ENCODE results near the gene GSTA5.
A peak's percentile ranks its signal among the peaks of the same experiment; 100 is the strongest.
"Not testable (repeated sequence)": the region's sequence is repeated elsewhere in the genome, so short reads cannot be mapped to it uniquely, and the experiment has no call there.

The GSTA5 gene

GRCh38 chr6:52834481-52834880 lies 6.1 kb downstream of the GSTA5 start:
- peak; percentile 6 for DNase-seq (ENCODE audit: low spot score)

DNA sequence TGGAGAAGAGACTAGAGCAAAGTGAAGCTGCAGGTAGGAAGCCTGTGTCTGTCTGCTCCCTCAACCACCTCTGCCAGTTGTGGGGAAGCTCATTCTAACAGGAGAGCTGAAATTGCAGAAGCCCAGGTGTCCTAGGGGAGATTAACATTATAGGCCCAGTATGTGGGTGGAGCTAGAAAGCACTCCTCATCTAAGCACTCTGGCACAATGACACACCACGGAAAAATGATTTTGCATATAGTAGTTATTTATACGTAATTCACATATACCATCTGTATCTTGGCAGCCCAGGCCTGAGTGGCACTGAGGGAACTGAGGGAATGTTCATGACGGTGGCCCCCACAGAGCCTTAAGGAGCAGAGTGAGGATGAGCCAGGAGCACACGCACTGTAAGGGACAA lies 9.7 kb downstream of the GSTA5 start:
- DNase-seq (ENCODE audit: low spot score) = not testable (repeated sequence)

DNA sequence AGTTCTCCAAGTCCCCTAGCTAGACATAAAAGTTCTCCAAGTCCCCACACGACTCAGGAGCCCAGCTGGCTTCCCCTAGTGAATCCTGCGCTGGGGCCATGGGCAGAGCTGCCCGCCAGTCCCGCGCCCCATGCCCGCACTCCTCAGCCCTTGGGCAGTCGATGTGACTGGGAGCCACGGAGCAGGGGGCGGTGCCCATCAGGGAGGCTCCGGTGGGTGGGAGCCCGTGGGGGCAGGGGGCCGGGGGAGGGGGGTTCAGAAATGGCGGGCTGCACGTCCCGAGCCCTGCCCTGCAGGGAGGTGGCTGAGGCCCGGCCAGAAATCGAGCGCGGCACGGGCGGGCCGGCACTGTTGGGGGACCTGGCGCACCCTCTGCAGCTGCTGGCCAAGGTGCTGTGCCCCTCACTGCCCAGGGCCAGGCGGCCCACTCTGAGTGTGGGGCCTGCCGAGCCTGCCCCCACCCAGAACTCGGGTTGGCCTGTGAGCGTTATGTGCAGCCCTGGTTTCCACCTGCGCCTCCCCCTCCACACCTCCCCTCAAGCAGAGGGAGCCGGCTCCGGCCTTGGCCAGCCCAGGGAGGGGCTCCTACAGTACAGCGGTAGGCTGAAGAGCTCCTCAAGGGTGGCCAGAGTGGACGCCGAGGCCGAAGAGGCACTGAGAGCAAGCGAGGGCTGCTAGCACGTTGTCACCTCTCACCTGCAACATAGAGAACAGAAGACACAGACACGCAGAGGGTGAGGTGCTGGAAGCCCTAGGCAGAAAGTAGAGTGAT lies 11.4 kb downstream of the GSTA5 start:
- no peak for DNase-seq (ENCODE audit: low spot score)

GRCh38 chr6:52828621-52829020 lies 12.0 kb downstream of the GSTA5 start:
- not testable (repeated sequence) for DNase-seq (ENCODE audit: low spot score)

GRCh38 chr6:52827073-52827783 lies 13.4 kb downstream of the GSTA5 start:
- DNase-seq (ENCODE audit: low spot score) = not testable (repeated sequence)

DNA sequence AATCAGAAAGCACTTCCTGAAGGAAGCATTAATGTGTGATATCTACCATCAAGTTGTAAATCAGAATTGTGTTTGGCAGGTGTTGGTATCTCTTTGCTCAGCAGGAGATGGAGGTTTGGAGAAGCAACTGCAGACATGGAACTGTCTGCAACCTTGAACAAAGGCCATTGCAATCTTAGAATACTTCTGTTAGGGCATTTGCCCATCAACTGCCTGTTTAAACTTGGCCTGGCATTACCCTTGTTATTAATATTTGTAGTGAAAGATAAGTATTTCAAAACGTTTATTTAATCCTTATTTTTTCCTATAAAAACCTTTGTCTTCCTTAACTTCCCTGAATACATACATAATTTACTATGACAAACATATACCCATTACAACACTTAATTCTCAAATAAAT lies 14.1 kb downstream of the GSTA5 start:
- DNase-seq (ENCODE audit: low spot score) = no peak

- not testable (repeated sequence) for DNase-seq (ENCODE audit: low spot score)
Observed at GRCh38 chr6:52825900-52826459, 14.6 kb downstream of the GSTA5 start.

- DNase-seq (ENCODE audit: low spot score) = not testable (repeated sequence)
Observed at GRCh38 chr6:52825270-52825793, 15.3 kb downstream of the GSTA5 start.

- DNase-seq (ENCODE audit: low spot score) = no peak
Observed at GRCh38 chr6:52821842-52822241, 18.8 kb downstream of the GSTA5 start.

DNA sequence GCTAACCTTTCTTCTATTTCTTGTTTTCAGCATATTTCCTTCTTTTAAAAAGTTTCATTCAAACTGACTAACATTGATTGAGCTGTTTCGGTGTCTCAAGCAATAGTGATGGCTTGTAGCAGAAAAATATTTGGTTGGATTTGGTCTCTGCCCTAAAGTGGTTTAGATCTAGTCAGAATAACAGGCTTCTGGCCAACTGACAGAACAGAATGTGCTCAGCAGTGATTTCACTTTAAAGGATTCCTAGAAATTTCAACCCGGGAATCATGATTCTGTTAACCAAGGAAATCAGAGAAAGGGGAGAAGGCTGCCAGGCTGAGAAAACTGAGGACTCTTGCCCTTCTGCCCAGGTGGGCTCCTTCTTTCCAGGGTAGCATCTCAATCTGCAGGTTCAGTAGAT lies 20.4 kb downstream of the GSTA5 start:
- no peak for DNase-seq (ENCODE audit: low spot score)

- peak; percentile 72 for DNase-seq (ENCODE audit: low spot score)
Observed at GRCh38 chr6:52815167-52816092, 25.2 kb downstream of the GSTA5 start.

GRCh38 chr6:52814545-52814944 lies 26.1 kb downstream of the GSTA5 start:
- not testable (repeated sequence) for DNase-seq (ENCODE audit: low spot score)

- not testable (repeated sequence) for DNase-seq (ENCODE audit: low spot score)
Observed at GRCh38 chr6:52809777-52810176, 30.8 kb downstream of the GSTA5 start.

DNA sequence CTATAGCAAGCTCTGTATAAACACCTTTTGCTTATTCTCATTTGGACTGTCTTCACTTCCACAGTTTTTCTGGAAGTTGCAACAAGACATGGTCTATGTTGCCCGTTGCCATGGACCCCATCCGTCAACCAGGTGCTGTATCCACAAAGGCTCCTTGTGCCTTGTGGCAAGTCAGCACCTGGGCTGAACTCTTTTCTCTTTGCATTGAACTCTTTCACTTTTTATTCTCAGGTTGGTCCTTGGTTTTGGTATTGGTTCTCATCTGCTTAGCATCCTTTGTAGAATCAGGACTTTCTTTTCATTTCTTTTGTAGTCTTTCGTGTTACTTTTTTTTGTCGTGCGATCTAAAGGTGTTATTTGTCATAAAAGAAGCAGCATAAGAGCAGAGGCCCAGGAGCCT lies 32.0 kb downstream of the GSTA5 start:
- DNase-seq (ENCODE audit: low spot score) = no peak

DNA sequence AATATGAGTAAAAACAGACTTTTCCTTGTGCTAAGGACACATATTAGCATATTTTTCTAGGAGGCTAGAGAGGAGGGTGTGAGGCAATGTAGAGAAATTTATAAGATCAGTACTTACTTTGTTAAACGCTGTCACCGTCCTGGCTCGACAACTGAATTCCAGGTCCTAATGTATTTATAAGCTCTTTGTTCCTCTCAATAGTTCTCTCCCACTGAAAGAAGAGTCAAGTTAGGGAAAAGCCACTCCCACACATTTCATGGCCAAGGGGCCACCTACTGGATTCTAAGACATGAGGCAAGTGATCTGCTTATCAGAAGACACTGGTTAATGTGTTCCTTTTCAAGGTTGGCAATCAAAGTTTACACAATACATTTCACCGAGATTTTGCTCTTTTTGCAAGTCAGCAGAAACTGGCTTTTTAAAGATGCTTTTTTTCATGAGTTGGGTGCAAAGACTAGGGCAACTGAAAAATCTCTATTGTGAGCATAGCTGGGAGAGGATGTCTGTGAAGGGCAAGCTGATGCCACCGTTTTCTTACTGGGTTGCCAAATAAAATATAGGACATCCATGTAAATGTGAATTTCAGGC lies 36.9 kb downstream of the GSTA5 start, which contains the start of gene GSTA1:
GSTA1 (minus strand) TSS at position 149 of the 588 bp plus-strand sequence. CDS start 4,549 bp downstream, outside the sequence.
- not testable (repeated sequence) for DNase-seq (ENCODE audit: low spot score)

DNA sequence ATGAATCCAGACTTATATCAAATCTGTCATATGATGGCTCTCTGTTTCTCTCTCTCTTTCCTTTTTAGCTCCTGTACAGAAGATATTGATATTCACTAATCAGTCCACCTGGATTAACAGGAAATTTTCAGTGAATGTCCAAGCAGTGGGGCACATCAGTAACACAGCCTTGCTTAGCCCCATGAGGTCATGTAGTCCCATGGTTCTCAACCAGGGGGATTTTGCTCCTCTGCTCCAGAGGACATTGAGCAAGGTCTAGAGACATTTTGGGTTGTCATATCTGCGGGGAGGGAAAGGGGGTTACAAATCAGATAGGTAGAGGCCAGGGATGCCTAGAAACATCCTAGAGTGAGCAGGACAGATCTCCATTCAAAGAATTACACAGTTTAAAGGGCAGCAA lies 37.8 kb downstream of the GSTA5 start:
- DNase-seq (ENCODE audit: low spot score) = no peak

DNA sequence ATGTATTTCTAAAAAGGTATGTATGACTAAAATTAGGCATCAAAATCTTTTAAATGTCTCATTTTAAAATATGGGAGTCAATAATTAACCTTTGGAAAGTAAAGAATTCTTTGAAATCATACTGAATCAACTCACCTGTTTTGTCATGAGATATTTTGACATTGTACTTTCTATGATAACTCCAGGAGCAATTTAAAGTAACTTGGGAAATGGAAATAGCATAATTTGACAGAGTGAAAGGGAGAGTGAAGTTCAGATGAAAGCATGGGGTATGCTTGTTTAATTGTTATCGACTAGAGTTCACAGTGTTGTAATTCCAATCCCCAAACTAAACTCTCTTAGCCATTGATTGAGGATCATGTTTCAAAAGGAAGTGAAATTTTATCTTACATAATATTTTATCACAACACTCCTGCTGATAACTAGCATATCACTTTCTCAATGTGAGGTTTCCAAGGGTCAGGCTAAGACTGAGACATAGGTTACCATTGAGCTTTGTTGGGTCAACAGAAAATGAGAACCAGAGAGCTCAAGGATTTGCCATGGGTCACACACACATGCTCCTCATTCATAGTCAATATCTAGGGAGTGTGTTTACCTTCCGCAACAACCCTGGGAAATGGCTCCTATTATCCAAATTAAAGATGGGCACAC lies 39.3 kb downstream of the GSTA5 start:
- no peak for DNase-seq (ENCODE audit: low spot score)

- peak; percentile 12 for DNase-seq (ENCODE audit: low spot score)
Observed at GRCh38 chr6:52799272-52799671, 41.3 kb downstream of the GSTA5 start.

DNA sequence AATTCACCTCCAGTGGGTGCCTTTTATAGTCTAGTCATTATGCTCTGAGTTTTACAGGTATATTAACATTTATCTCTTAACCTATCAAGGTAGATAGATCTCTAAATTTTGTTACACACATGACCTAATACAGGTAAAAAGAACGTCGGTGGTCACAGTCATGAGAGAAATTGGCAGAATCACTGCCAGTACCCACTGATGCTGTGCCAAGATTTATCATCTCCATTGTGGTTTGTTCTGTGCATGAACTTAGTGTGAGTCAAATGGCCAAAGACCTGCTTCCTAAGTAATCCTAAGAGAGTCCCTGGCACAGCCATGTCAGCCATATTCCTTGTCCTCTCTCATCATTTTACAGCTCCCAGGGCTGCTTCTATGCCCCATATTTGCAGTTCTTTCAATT lies 46.2 kb downstream of the GSTA5 start:
- not testable (repeated sequence) for DNase-seq (ENCODE audit: low spot score)

DNA sequence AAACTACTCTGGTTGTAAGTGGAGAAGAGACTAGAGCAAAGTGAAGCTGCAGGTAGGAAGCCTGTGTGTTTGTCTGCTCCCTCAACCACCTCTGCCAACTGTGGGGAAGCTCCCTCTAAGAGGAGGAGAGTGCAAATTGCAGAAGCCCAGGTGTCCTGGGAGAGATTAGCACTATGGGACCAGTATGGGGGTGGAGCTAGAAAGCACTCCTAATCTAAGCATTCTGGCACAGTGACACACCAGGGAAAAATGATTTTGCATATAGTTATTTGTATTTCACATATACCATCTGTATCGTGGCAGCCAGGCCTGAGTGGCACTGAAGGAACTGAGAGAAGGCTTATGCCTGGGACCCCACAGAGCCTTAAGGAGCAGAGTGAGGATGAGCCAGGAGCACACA lies 49.8 kb downstream of the GSTA5 start:
- DNase-seq (ENCODE audit: low spot score) = no peak

GRCh38 chr6:52789658-52790057 lies 51.0 kb downstream of the GSTA5 start:
- DNase-seq (ENCODE audit: low spot score) = peak; percentile 48
